CD4-positive, alpha-beta T cell treated with Interleukin-6 at 100 ng/mL for 8 hours (primary cell): ENCODE results near the gene KLHL29.

Experiments
- DNase-seq: peaks from one replicate; pipeline ENCODE4 v3.0.0-alpha.2; 2020; ENCODE audit warnings: mixed read lengths, low spot score

Gene KLHL29

DNA sequence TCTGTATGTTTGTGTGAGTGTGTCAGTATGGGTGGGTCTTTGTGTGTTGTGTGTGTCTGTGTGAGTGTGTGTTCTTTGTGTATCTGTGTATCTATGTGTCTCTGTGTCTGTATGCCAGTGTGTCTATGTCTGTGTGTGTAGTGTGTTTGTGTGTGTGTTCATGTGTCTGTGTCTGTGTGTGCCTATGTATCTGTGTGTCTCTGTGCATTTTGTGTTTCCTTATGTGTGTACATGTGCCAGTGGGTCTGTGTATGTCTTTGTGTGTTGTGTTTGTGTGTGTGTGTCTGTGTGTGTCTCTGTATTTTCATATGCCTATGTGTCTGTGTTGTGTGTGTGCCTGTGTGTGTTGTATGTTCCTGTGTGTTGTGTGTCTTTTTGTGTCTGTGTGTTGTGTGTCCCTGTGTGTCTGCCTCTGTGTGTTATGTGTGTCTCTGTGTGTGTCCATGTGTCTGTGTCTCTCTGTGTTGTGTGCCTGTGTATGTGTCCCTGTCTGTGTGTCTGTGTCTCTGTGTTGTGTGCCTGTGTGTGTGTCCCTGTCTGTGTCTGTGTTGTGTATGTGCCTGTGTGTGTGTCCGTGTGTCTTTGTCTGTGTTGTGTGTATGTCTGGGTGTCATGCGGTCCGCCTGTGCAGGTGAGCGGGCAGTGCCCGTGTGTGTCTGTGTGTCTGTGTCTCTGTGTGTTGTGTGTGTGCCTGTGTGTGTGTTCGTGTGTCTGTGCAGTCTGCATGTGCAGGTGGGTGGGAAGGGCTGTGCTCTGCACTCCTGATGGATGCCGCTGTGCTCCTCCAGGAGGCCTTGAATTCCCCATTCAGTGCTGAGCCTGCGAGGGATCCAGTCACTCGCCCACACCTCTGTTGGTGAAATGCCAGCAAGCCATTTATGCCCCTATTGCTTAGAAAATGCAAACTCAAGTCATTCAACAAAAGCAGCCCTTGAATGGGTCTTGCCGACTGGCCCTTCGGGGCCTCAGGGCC is 37.4 kb downstream of the KLHL29 start:
- no peak for DNase-seq

DNA sequence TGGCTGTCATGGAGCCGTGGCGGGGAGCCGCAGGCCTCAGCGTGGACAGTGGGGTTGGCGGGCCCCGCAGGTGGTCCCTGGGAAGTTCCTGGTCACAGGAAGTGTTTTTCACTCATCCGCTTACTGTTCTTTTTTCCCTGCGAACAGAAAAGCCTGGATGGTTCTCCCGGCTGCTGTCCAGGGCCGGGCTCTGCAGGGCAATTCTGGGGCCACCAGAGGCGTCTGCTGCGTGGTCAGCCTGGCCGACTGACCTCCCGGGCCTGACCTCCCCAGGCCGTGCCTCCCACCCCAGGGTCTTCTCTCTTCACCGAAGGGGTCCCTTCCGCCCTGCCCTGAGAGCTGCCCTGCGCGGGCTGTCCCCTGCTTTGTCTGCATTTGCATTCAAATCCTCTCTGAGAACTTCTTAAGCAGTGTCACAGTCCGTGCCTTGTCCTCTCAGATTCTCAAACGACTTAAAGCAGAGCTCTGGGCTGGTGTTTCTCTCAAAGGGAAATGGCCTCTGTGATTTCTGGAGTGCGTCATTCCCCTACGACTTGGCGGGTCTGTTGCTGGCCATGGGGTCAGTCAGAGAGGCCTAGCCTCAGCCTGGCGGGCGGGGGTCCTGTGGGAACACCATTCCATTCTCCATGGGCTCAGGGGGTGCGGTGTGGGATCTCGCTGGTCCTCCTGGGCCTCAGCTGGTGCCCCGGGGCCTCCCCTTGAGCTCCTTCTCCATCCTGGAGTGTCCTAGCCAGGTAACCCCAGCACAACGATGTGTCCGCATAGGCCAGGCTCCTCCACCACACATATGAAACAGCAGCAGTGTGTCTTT is 38.3 kb downstream of the KLHL29 start:
- no peak for DNase-seq

GRCh38 chr2:23423873-23424680 is 39.1 kb downstream of the KLHL29 start:
- no peak for DNase-seq

DNA sequence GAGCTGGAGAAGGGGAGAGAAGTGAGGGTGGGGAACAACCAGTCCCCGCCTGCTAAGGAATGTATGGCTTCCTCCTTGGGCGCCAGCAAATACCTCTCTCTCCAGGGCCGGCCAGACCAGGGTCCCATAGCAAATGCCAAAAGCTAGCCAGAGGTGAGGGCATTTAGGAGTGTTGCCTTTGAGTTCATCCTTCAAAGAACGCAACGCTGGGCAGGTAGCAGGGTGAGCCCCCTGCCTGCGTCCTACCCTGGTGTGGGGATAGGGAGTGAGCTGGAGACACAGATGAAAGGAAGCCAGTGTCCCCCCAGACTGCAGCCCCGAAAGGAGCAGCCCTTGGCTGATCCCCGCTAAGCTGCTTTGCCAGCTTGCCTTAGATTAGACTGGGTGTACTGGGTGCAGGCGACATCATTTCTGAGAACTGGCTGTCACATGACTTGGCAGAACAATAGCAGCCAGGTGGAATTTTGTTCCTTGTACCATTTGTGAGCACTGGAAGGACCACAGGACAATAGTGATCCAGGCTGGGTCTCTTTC is 40.4 kb downstream of the KLHL29 start:
- no peak for DNase-seq

- no peak for DNase-seq
These were observed 40.9 kb downstream of the KLHL29 start for GRCh38 chr2:23425885-23426262.

GRCh38 chr2:23426263-23426905 is 41.4 kb downstream of the KLHL29 start:
- DNase-seq: no peak

DNA sequence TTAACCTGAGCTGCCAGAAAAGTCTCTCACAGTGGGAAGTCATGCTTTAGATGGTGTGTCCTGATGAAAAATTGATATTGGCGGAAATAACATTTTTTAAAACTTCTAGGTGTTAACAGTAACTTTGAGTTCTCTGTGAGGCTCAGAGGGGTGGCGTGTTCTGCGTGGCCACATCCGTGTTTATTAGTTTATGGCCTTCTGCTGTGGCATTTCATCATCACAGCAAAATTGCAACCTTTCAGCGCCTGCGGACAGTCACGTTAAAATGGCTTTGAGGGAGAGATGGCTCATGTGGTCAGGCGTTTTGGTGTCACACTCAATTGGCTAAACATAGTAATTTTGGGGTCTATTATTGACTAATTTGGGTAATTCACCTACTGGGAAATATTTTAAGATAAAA is 42.4 kb downstream of the KLHL29 start:
- DNase-seq: no peak

GRCh38 chr2:23427976-23428375 is 43.0 kb downstream of the KLHL29 start:
- DNase-seq: no peak

DNA sequence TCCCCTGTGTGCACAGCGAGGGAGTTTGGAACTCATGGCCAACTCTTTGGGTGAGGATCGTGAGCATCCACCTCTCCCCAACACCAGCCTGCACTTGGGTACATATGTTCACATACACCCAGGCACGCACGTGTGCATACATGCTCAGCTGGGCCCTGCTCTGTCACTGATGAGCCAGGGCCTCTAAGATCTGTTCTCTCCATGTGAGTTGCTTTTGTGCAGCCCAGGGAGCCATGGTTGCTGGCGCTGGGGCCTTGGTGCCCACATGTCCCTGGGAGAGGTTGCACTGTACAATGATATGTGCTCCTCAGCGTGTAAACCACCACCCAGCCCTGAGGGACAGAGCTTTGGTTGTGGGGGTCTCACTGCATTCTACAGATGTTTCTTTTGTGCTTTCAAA is 44.1 kb downstream of the KLHL29 start:
- no peak for DNase-seq

GRCh38 chr2:23430263-23430662 is 45.3 kb downstream of the KLHL29 start:
- no peak for DNase-seq

- DNase-seq: no peak
These were observed 47.6 kb downstream of the KLHL29 start for GRCh38 chr2:23432531-23432930.

- DNase-seq: no peak
These were observed 48.3 kb downstream of the KLHL29 start for GRCh38 chr2:23433282-23433681.

DNA sequence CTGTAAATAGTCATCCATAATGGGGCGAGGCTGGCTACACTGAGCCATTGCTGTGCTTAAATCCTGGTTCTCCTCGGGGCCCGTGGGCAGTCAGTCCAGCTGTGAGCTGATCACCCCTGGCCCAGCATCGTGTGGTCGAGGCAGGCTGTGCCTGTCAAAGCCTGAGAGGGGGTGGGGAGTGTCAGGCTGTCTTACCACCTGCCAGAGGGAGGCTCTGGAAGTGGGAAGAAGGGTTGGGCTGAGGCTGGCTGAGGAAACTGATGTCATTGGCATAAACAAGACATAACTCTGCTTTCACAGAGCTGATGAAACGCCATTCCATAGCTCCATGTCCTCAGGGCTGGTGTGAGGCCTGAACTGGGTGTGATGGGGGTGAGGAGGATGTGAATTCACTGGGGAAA is 49.7 kb downstream of the KLHL29 start:
- DNase-seq: no peak

DNA sequence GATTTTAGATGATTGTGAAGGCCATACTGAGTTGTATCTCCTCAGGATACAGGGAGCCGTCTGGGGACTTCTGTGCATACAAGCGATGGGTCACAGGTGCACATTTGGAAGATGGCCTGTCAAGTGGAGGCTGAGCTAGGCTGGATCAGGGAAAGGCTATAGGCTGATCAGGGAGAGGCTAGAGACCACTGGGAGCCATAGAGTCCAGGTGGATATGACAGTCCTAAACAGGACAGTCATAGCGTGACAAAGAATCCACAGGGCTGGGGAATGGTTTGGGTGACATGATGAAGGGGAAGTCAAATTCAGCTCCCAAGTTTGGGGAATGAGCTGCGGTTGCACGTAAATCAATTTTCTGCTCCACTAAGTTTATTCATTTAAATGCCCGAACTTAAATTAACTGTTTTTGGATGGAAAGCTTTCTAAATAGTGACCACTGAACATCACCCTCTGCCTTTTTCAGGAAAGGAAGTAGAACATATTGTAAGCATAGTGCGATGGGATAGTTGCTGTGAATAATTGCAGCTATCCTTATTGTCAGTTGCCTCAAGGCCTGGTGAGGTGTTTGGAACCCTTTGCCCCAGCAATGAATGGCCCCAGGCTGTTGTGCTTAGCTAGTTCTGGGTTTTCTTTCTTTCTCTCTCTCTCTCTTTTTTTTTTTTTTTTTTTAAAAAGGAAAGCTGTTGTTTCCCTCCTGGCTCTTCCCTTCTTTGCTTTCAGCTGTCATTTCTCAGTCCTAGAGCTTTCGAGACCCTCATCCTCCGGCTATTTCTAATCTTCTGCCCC is 50.5 kb downstream of the KLHL29 start:
- DNase-seq: no peak

DNA sequence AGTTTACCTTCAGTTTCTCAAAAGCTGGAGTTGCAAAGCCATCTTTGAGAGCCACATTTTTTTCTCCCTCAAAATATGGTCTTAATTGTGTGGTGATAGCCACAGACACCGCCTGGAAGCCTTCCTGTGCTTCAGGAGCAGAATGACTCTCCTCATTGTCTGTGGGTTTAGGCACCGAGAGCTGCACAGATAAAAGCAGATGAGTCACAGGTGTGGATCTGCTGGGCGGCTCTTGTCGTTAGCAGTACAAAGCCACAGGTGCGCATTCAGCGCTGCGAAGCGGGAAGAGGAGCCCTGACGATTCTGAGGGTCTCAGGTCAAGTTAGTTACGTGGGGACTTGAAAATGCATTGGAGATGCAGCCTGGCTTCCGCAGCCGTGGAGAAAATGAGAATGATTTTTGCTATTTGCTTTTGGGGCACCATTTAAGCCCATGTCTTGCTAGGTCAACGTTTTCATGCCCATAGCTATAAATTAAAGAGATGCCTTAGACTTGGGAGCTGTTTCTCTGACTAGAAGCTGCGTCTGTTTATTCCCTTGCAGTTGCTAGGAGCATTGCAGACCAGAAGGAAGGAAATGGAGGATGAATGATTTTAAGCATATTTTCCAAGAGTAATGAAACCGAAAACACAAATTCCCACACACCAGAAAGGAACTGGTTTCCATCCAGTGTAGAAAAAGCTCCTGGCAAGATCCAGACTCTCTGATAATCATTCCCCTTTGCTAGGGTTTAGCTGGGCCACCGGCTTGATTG is 51.5 kb downstream of the KLHL29 start:
- DNase-seq: no peak

GRCh38 chr2:23441414-23441813 is 56.4 kb downstream of the KLHL29 start:
- no peak for DNase-seq

- DNase-seq: no peak
These were observed 60.5 kb downstream of the KLHL29 start for GRCh38 chr2:23445450-23445868.

DNA sequence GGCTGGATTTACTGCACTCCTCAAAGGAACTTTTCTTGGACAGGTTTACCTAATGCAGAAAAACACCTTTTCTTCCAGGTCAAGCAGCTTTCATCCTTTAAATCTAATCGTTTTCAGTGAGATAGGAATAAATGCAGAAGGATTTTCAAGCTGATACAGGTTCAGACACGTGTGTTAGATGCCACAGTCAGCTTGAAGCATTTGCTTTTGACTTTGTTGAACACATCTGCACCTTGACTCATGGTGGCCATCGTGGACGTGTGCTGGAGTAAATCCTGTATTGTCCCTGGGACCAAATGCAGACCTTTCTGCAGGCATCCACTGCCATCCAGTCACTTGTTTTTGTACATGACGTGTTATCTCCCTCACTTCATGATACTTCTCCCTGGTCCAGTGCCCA is 61.9 kb downstream of the KLHL29 start:
- DNase-seq: no peak

DNA sequence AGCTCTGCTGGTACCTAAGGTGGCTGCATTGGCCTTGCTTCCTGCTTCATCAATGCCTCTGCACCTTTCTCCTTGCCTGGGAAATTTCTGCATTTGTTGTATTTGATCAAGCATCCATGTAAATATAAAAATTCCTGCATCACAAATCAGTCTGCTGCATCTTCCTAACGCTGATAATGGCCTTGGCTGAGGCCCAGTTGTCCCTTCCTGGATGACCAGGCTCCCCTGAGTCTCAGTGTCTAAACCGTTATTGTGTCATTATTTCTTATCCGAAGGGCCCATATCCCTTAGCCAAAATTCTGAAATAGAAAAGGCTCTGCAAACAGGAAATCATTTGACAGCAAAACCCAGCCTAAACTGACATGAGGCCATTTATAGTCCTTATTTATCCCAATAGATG is 62.4 kb downstream of the KLHL29 start:
- DNase-seq: no peak

DNA sequence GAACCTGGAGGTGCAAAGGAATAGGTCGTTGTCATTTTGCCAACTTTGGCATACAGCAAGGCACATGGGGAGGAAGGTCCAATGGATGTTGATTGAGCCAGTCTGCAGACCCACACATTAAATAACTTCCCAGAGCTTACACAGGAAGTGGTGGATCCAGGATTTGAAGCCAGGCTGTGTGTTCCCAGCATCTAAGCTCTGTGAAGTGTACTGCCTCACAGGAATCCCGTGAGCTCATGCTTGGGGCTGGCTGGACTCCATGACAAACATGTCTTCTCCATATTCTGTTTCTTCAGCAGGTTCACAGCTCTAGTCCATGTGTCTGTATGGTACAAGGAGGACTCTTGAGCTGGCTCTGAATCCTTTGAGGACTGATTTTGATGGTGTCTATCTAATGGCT is 63.9 kb downstream of the KLHL29 start:
- no peak for DNase-seq
